PC-9 (cell line): ENCODE measurements around the gene ROR2.

ENCODE experiments used
- EZH2 ChIP-seq: fragments of 200-600 bp; sonication (generic); IDR thresholded peaks from 2 replicates; pipeline ENCODE4 v1.8.0; 2017; ENCODE audit warnings: antibody characterized with exemption, low read depth
- TF ChIP-seq, protein P1 (sequence below): fragments of 200-600 bp; sonication (generic); conservative IDR thresholded peaks from 2 replicates; pipeline ENCODE4 v1.6.1; 2017; ENCODE audit warnings: mixed run types, antibody characterized with exemption, mild to moderate bottlenecking, moderate library complexity

DNA sequence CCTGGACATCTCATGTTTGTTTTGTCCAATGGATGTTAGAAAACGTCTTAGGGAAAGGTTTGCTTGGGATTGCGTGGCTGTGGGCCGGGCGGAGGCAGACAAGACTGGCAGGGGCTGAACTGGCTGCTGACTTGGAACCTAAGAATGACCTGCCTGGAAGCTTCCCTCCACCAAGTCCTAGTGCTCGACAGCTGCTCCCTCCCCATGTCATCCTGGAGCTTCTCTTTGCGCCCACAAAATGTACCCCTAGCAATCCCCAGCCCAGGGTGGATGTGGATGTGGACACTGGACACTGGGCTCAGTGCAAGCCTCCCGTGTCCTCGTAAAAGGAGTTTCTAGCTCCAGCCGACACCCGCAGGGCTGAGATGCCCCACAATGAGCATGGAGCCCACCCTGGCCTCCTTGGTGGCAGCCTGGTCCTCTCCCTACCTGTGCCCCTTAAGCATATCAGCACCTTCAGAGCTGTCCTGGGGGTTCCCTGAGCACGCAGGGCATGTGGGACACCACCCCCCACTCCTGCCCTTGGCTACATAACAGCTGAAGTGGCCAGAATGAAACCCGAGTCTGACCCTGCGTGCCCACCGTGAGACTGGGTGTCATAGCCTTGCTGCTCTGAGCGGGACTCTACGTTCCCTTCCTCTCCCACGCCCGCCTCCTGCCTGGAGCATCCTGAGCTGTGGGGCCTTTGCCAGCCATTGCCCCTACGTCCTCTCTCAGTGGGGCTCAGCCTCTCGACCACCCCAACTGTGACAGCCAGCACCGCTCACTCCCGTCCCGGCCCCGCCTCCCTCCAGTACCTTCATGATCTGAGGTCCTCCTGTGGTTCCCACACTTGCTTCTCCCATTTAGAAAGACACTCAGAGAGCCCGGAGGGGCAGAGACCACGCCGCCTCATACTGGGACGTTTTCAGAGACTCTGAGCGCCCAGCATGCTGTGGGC lies 180.8 kb downstream of the ROR2 start:
- TF ChIP-seq, protein P1, sequence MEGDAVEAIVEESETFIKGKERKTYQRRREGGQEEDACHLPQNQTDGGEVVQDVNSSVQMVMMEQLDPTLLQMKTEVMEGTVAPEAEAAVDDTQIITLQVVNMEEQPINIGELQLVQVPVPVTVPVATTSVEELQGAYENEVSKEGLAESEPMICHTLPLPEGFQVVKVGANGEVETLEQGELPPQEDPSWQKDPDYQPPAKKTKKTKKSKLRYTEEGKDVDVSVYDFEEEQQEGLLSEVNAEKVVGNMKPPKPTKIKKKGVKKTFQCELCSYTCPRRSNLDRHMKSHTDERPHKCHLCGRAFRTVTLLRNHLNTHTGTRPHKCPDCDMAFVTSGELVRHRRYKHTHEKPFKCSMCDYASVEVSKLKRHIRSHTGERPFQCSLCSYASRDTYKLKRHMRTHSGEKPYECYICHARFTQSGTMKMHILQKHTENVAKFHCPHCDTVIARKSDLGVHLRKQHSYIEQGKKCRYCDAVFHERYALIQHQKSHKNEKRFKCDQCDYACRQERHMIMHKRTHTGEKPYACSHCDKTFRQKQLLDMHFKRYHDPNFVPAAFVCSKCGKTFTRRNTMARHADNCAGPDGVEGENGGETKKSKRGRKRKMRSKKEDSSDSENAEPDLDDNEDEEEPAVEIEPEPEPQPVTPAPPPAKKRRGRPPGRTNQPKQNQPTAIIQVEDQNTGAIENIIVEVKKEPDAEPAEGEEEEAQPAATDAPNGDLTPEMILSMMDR = no peak
- no peak for TF ChIP-seq EZH2
